Ovary (tissue), 3 donors: ENCODE measurements around the gene FOXC2.

Source experiments
- EP300 ChIP-seq: sonication (generic); formaldehyde crosslinking; IDR thresholded peaks from one replicate; pipeline ENCODE4 v1.6.1; 2017; ENCODE audit warnings: antibody characterized with exemption
- POLR2A ChIP-seq: fragments of 450-650 bp; IDR thresholded peaks from one replicate; pipeline ENCODE4 v1.6.1; 2017; ENCODE audit warnings: antibody characterized with exemption, mild to moderate bottlenecking, moderate library complexity
- TF ChIP-seq, protein P1 (sequence below), 3 donors: fragments of 450-650 bp in 2 of 3; fragments of 200-600 bp in 1 of 3; IDR thresholded peaks; one replicate each; pipeline versions ENCODE4 v1.5.1 to v1.8.0; 2016 to 2022; ENCODE audit warnings: antibody characterized with exemption in 3 of 3, mild to moderate bottlenecking in 1 of 3
- donor health status: DM: no; HTN: no; CAD: no.

DNA sequence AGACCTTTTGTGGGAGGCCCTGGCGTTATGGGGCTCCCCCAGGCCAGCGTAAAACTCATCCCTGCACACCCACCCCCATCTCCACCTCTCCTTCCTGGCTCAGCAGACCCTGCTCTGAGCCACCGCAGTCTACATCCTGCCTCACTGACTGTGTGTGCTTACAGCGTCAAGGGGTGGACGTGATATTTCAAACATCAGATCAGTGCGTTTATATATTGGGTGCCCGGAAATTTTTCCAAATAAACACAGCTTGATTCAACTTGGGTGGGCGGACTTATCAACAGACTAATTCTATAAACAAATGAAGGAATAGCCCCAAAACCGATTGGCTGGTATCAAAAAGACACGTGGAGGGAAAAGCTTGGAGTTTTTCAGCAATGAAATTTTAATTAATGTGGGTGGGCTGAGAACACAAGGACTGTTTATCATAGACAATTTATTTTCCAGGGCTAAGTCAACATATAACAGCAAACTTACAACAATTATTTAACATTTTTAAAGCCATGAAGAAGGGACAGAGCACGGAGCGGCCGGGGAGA, 11.5 kb downstream of the FOXC2 start, which contains the start of gene FOXL1:
- TF ChIP-seq, protein P1, sequence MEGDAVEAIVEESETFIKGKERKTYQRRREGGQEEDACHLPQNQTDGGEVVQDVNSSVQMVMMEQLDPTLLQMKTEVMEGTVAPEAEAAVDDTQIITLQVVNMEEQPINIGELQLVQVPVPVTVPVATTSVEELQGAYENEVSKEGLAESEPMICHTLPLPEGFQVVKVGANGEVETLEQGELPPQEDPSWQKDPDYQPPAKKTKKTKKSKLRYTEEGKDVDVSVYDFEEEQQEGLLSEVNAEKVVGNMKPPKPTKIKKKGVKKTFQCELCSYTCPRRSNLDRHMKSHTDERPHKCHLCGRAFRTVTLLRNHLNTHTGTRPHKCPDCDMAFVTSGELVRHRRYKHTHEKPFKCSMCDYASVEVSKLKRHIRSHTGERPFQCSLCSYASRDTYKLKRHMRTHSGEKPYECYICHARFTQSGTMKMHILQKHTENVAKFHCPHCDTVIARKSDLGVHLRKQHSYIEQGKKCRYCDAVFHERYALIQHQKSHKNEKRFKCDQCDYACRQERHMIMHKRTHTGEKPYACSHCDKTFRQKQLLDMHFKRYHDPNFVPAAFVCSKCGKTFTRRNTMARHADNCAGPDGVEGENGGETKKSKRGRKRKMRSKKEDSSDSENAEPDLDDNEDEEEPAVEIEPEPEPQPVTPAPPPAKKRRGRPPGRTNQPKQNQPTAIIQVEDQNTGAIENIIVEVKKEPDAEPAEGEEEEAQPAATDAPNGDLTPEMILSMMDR (IDR thresholded peaks at IDR 0.05), result no peak
- no peak for TF ChIP-seq EP300
- no peak for TF ChIP-seq POLR2A
